Stimulated activated CD4-positive, alpha-beta T cell treated with anti-CD3 and anti-CD28 coated beads, Interleukin-2, amount 100 ng/mL, for 48 hours (primary cell): ENCODE measurements around the gene HLF.

Experiments used
- DNase-seq, 2 donors: peaks; one replicate each; pipeline ENCODE4 v3.0.0-alpha.2; 2020

HLF gene, protein sequence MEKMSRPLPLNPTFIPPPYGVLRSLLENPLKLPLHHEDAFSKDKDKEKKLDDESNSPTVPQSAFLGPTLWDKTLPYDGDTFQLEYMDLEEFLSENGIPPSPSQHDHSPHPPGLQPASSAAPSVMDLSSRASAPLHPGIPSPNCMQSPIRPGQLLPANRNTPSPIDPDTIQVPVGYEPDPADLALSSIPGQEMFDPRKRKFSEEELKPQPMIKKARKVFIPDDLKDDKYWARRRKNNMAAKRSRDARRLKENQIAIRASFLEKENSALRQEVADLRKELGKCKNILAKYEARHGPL

DNA sequence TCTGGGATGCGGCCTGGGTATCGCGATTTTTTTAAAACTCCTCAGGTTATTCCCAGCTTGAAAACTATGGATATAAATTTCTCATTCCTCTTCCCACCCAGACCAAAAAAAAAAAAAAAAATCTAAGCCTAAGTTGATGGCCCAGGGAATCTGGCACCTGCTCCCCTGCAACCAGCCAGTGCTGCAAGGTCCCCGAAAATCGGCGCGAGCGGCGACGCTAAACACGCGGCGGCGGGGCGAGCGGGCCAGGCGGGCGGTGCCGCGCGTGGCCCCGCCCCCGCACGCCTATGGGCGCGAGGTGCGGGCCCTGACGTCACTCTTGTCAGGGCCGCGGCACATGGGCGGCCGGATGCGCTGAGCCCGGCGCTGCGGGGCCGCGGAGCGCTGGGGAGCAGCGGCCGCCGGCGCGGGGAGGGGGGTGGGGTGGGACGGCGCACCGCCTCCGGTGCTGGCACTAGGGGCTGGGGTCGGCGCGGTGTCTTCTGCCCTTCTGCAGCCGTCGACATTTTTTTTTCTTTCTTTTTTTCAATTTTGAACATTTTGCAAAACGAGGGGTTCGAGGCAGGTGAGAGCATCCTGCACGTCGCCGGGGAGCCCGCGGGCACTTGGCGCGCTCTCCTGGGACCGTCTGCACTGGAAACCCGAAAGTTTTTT lies at the start of gene HLF:
Gene HLF (plus strand): TSS at position 316 of the 654 bp plus-strand sequence. CDS start 525 bp downstream, outside the sequence.
- DNase-seq = peak; percentile 64 to 71

DNA sequence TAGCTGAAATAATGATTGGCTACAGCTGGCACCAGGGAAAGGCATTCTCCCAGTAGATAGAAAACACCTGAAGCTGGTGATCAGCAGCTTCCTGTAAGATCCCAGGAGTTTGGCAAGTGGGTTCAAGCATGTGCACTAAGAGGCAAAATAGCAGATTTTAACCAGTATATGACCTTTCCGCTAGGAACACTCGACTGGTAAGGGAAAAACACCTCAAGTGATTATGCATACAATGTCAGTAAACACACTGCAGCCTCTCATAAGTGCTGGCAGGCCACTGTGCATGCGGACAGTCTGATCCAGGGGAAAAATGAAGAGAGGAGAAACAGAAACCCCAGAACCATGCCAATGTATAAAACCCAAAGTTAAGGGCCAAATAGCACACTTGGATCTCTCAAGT lies 49.0 kb upstream of the HLF start:
- no peak for DNase-seq

DNA sequence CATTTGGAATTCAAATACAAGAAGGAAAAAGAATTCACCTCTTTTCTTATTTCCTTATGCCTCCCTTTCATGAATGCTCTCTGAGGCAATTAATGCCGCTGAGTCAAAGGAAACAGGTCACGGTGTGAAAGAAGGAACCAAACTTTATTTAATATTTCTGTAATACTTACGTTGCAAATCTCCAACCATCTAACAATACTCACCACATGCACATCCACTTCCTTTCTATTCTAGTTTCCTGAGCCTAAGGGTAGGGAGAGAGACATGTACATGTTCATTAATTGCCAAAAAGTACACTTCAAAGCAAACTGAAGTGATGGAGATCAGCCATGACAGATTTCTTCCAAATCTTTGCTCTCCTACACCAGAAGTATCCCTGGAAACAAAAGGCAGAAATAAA lies 47.9 kb upstream of the HLF start:
- DNase-seq = no peak

DNA sequence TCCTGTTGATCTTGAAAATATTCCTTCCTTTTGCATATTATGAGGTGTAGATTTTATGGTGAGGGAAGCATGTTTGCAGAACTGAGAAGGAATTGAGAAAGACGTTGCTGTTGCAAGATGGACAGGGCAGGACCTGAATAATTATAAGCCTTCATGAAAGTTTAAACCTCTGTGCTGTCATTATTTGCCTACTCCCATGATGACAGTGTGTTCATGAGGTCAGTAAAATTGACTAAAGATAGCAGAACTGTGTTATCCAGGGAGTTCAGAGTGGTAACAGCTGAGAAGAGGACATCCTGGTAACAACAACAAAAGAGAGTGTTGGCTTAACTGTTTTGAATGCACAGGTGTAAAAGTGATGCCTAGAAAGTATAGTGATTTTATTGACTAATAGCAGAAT lies 45.3 kb upstream of the HLF start:
- DNase-seq = no peak

DNA sequence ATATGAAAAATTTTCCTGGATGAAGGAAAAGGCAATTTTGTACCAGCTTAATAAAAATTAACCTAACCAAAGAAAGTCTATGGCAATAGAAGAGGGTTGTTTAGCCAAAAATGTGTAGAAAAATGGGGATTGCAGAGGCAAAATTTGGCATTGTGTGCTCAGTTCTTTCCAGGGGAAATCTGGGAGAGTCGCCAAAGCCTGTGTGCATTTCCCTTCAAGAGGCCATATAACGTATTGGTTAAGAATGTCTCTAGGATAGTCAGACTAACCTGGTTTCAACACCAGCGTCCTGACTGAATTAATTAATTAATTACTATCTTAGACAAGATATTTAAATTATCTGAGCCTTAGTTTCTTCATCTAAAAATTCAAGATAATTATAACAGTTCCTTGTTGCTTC lies 44.8 kb upstream of the HLF start:
- DNase-seq = no peak

DNA sequence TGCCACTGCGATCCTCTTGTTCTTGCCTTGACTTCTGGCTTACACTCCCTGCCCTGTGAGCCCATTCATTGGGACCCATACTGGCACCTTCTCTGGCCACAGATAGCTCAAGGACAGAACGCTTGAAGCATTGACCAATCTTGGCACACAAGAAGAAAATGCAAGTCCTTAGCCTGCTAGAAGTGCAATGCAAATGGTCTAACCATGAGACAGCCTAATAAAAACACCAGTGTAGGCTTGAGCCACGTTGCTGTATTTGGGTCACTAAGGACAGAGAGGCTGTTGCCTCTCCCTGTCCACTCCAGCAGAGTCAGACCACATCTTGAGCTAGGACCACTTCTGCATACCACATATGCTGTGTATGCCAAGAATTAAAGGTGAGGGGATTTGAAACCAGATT lies 41.2 kb upstream of the HLF start:
- DNase-seq = no peak

DNA sequence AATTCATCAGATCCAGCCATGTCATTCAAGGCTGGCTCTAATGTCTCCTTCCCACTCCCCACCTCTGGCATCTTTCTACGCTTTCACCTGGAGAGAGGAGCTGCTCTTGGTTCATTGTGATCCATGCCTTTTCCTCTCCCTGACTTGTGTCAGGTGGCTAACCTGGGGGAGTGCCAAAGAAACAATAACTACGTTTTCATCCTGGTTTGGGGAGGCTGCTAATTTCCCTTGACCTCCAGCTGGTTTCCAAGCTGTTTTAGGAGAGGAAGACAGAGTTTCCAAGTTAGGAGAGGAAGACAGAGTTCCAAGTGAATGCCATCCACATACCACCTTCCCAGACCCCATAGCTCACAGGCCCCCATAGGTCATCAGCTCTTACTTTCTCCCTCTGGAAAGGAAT lies 40.0 kb upstream of the HLF start:
- DNase-seq = no peak

DNA sequence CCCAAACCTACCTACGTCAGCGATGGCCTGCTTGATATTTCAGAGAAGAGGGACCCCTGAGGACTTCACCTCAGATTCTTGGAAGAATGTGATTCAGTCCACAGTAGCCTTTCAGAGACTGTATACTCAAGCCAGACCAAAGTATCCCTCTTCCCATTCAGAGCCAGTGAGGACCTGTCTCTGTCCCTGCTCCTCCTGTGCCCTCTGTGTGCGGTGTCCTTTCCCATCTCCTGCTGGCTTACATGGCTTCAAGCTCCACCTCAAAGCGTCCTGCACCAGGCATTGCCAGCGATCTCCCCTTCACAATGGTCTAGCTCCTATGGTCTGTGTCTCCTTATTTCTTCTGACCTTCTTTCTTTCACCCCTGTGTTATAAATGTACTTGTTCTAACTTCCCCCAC lies 39.5 kb upstream of the HLF start:
- no peak for DNase-seq

DNA sequence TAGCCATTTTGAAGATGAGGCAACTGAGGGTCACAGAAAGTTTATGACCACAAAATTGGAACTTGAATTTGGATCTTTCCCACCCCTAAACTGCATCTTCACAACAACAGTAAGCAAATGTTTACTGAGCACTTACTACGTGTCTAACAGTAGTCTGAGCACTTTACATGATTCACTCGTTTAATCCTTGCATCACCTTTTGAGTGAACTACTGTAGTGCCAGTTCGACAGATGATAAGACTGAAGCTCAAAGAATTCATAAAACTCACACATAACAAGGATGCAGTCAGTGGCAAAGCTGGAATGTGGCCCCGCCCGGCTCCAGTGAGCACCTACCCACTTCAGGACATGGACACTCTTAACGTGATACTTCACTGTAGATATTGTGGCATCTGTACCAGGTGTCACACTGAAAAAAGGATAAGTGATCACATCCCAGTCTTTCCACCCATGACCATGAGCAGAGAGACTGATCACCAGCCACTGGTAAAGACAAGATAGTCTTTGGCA lies 36.0 kb upstream of the HLF start:
- no peak for DNase-seq

DNA sequence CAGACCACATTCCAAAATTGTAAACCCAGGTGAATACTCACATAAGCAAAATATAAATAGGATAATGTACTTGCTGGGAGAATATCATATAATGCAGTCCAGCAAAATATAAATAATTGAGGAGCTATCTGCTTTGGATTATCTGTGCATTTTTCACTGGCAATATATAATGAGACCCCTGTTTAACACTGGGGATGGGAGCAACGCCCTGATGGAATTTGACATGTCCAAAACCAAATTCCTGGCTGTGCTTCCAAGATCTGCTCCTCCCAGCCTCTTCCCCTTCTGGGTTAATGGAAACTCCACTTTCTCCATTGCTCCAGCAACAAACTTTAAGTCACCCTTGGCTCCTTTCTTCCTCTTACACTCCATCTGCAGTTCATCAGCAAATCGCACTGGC lies 35.5 kb upstream of the HLF start:
- DNase-seq = no peak

DNA sequence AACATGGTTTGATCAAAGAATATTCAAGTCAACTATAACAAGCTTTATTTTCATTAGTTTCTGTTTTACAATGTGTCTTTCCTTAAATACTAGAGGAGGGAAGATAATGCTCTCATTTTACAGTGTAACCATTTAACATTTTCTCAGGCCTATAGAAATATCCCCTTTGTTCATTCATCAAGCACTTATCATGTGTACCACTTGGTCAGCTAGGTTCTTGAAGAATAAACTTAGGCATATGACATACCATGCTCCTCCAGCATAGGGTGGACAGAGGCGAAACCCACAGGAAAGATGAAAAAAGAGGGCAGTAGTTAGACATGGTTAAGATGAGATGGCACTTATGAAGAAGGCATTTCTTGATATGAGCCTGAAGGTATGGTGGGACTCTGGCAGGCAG lies 34.0 kb upstream of the HLF start:
- DNase-seq = no peak

DNA sequence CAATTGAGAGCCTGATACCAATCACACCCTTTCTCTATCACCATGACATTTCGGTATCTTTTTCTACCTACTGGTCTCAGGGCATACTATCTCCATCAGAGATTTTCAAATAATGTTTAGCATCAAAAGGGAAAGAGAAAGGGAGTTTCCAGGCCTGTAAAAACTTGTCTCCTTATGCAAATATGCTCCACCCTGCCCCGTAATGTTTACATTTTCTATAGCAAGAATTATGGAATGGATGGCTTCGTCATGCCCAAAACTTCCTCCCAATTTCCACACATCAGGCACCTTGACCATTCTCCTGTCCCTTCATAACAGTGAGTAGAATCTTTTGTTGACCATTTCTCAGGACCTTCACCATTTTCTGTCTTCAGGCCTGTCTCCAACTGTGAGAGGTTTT lies 30.9 kb upstream of the HLF start:
- no peak for DNase-seq

DNA sequence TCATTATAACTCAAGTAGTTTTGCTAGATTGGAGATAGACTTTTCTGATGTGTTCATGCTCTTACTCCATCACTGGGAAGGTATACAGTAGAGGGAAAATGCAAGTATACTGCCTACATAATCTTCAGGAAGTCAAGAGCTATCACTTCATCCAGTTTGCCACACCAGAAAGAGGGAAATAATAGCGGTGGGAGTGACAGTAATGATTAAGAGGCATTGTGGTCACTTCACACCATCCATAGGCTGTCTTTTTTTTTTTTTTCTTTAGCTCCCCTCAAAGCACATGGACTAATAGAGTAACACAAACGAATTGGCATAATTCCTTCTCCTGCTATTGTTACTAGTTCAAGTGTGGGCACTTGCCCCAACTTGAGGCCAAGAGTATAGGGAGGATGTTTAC lies 28.4 kb upstream of the HLF start:
- DNase-seq = no peak

DNA sequence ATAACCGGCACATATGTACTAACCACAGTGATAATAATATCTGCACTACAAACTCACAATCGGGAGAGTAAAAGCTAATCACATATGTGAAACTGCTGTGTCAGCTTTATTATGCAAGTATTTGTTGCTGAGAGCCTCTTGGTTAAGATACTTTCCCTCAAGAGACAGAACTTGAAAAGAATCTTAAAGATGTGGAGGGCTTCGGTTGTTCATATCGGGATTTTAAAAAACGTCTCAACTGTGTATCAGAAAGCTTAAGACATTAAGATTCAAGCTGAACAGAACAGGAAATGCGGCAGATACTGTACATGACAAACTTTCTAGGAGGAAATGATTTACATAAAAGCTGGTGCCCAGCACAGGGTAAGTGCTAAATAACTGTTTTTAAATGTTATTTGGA lies 27.5 kb upstream of the HLF start:
- DNase-seq = no peak

DNA sequence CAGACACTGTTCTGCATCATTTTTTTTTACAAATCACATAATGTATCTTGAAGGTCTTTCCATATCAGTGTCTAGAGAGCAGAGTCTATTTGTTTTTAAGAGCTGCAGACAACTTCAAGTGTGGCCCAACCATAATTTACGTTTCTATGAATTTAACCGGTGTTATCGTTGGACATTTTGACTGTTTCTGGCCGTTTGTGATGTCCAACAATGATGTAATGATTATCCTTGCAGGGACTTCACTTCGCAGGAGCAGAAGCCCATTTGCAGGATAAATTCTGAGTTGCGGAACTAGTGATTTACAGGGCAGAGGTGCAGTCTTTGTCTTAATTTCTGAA lies 26.9 kb upstream of the HLF start:
- no peak for DNase-seq

DNA sequence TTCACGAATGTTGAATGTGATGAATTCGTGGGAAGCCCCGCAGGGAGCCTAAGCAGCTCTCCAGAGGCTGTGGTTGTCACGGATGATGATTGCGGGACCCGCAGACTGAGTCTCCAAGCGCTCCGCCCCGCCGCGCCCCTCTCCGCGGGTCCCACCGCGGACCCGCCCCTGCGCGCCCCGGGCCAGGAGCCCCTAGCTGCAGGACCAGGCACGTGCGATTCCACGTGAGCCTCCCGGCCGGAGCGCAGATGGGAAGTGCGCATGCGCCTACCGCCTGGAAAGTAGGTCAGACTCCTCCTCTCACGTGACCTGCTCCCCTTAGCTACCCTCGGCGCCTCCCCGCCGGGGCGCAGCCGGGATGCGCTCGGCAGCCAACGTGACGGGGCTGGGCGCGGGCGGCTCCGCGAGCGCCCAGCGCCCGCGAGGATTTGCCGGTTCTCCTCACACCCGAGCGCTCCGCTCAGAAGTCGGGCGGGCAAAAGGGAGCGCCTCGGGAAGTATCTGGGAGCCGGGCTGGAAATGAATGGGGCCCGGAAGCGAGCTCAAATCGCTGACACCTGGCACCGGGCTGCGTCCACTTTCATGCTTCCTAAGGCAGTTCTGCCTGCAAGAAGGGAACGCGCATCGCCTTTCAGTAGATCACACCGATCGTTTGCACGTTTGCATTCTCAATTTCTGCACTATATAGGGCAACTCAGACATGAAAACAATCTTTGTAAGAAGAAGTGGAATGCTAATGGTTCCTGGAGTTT lies 26.4 kb upstream of the HLF start:
- DNase-seq = peak; percentile 76 to 78

DNA sequence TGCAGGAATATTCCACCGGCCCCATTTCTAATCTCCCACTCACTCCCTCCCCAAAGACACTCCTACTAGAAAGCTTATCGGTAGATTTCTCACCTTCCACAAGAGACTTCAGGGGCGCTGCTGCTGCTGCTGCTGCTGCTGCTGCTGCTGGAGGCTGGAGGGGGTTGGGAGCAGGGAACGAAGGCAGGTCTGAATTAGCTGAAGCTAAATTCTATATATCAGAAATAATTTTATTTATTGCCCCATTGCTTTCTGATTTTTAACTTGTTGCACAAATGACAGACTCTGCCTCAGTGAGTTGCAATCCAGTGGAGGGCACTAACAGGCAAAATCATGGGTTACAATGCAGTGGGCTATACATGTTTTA lies 25.8 kb upstream of the HLF start:
- peak in 1 of 2 donors; percentile 7 for DNase-seq

DNA sequence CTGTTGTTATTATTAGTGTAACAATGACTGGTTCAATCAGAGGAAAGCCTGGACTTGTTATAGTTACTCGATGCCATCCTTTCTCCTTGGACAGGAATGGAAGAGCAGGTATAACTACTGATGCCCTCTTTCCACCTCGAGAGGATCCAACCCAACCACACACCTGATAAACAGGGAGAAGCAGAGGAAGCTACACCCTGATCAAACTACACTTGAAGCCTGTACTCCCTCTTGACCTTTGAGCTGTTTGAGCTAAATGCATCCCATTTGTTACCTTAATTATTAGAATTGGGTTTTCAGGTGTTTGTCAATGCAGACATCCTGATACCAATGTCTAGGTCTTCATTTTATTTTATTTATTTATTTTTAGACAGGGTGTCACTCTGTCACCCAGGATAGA lies 23.7 kb upstream of the HLF start:
- no peak for DNase-seq

DNA sequence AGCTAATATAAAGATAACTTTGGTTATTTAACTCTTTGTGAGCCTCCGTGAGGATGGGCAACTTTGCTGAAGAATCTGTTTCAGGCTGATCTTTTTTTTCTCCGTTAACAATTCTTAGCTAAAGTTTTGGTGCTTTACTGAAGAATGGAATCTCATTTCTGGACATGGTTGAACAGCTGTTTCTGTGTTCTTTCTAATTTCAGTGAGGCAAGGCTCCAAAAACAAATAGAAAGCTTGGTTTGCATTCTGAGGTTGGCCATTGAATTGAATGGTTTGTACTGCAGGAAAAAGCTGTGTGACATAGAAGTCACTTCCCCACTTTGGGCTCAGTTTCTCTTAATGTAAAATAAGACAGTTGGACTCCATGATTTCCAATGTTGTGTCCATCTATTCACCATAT lies 22.3 kb upstream of the HLF start:
- DNase-seq = no peak

DNA sequence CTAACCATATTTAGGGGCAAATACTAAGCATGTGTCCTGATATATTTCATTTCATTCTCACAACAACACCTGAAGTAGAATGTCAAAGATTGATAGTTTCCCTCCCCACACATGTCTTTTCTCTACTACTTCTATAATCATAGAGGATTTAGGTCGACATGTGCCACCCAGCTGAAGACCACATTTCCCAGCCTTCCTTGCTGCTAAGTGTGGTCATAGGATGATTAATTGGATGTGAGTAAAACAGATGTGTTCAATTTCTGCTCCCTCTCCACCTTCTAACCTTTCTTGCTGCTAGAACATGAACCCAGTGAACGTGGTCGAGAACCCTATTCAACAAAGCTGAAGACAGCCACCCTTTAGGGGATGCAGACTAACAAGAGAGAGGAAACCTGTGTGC lies 18.8 kb upstream of the HLF start:
- no peak for DNase-seq

DNA sequence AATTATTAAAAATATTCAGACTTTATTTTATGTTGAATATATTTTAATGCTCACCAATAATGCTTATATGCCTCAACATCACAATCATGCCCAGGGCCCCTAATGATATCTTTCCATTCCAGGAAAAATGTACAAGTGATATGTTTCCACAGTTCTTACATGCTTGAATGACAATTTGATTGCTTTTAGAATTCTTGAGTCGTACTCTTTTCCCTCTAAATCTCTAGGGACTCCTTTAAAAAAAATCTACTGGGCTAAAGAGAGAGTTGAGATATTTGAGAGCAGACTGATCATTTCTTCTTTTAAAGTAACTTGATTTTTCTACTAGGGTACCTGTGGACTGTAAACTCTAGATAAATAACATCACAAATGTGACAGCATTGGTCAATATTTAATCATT lies 18.2 kb upstream of the HLF start:
- no peak for DNase-seq

DNA sequence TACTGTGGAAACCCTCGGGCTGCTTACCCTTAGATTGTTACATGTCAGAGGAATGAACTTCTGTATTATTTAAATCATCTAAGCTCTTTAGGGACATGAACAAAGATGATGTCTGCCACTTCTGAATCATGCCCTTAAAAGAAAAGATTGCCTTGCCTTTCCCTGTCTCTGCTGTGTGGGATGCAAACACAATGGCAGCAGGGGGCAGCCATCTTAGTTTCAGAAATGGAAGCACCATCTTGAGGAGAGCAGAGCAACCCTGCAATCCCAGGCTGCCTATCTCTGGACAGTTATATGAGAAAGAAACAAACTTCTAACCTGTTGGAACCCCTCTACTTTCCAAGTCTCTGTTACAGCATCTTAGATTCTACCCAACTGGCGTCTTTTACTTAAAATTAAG lies 16.7 kb upstream of the HLF start:
- DNase-seq = no peak

DNA sequence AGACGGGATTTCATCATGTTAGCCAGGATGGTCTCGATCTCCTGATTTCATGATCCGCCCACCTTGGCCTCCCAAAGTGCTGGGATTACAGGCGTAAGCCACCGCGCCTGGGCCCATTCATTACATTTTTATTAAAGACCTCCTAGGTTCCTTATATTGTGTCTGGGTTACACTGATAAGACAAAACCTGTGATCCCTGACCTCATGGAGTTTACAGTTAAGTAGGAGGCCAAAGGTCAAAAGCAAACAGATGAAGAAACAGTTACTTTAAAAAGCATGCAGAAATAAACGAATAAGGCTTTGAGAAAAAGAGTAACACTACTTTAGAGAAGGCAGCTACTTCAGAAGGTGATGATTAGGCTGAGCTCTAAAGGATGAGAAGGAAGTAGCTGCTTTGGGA lies 14.9 kb upstream of the HLF start:
- no peak for DNase-seq

DNA sequence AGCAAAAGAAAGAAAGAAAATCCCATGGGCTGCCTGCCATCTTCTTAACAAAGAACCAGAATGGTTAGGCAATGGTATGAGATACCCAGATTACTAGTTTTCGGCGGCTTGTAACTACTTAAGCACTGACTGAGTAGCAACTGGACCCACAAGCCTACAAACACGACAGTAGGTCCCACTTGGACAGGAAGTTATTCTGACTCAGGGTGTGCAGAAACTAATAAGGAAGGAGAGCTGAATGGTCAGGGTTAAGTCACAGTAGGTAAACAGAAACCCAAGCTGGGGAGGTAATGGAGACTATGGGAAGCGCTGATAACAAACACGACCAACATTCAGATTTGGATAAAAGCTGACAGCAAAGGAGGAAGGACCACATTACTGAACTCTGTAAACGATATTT lies 10.4 kb upstream of the HLF start:
- DNase-seq = no peak
